HG02798 (cell line): ENCODE results near the gene DTNB.

Experiments used
- ATAC-seq: cut with Tn5 transposase; IDR thresholded peaks from one replicate; pipeline ENCODE4 v1.9.1; 2021; ENCODE audit warnings: mild to moderate bottlenecking; ENCODE audit not compliant: unreplicated experiment, poor library complexity

The DTNB gene

DNA sequence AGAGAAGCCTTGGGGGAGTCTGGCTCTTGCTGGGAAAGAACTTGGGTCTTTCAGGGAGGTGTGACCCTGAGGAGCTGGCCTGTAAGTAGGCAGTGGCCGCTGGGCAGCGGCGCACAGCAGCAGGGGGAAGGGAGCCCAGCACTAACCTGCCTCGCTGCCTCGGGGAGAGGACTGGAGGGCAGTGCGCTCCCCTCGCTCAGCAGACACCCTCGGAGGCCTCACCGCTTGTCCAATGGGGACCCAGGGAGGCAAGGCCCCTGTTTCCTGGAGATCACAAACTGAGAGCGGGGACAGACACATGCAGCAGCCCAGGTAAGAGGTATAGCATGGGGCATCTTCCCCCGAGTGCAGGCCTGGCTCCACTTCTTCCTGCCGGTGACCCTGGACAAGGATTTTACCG lies 335.0 kb downstream of the DTNB start:
- ATAC-seq = no peak

DNA sequence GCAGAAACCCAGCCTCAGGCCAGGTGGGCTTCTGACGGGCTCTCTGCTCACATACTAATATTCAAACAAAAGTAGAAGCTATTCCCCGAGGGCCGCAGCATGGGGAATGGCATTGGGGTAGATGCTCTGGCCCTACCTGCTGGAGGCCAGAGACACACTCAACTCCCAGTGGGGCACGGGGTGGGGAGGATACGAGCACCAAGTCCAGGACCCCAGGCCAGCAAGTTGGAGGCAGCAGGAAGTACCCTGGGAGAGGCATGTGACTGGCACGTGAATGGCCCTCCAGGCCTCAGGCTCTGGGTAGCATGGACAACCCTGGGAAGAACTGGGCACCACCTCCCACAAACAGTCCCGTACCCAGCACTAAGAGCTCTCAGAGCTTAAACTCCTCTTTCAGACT lies 335.5 kb downstream of the DTNB start:
- no peak for ATAC-seq

DNA sequence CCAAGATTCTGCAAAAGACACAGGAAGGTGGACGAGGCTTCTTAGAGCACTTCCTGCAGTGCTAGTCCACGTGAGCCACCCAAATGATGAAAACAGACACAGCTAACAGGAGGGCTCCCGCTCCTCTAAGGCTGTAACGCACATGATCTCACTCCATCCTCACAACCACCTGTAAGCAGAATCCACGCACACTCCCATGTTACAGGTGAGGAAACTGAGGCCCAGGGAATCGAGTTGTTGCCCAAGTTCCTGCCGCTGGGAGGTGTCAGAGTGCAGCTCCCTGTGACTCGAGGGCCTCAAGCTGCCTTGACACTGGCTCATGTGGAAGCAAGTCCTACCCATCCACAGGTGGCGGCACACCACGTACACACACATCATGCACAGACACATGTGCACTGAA lies 336.1 kb downstream of the DTNB start:
- no peak for ATAC-seq

DNA sequence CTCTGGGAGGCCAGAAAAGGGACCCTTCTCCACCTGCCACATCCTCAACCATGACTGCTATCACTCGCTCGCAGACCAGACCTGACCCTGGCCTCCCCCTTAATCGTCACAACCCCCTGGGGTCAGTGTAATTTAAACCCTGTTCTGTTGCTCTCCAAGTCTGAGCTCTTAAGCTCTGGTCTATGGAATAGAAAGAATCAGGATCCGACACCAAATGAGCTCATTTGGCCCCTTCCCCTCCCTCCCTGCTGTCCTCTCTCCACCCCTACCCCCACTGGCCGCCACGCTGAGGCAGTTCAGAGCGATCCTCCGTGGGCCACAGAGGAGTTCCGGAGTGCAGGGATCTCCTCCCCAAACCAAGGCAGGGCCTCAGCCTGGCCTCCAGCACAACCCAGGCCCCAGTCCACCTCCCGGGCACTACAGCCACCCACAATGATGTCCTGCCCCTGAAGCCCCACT lies 337.0 kb downstream of the DTNB start:
- ATAC-seq = no peak

DNA sequence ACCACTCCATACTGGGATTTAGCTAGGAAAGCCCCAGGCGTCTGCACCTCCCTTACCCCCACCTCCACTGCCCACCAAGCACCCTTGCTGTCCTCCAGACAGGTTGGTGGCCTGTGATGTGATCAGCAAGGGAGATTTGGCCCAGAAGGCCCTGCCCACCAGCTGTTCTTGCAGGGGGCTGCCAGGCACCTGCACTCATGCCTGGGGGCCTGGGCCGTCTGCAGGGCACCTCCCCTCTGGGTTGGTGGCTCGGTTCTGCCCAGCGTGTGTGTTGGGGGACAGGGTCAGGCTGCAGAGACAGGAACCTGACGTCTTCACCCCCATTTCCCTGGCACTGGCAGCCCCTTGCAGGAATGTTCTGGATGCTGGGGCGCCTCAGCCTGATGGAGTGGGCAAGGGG lies 337.4 kb downstream of the DTNB start:
- no peak for ATAC-seq

DNA sequence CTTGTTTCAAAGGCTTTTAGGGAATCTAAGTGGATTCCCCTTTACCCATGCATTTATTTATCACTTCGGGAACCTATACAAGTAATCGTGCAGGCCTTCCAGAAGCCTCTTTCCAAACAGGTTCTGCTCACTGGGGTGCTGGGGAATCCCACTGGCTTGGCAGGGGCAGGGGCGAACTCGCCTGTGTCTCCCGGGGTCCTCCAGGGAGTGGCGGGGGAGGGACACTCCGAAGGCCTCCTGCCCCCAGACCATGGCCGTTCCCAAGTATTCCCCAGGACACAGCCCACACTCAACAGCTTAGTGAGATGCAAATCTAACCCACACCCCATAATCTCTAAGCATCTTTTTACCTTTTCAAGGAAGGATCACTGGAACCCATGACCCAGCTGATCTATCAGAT lies 338.2 kb downstream of the DTNB start:
- no peak for ATAC-seq

DNA sequence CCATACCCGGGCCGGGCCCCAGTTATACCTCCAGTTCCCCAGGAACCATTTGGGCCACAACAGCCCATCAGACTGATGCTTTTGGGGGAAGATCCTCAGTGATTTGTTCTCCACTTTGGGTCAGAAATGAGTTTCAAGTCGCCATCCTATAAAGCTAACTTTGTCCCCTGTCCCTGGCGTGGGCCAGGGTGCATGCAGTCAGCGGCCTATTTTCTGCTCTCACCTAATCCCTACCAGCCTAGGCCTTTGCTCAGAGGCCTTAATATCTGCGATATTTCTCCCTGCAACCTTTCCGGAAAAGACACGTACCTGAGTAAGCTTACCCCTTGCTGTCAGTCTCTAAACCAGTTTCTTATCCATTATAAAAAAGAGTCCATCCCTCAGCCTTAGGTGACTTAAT lies 338.9 kb downstream of the DTNB start:
- ATAC-seq = no peak

DNA sequence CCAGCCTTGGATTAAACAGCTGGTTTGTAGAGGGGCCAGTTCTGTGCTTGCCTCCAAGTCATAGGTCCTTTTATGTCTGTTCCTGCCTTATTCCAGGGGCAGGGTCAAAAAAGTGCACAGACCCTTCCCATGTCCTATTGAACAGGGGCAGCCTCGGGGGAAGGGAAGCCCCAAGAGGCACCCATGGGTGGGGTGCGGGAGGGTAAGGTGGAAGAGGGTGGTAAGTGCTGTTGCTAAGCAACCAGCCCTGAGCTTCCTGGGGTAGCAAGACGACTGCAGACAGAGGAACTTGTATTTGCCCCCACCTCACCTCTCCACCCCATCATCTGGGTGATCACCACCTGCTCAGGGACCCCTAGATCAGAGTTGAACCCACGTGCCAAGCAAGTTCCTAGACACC lies 339.4 kb downstream of the DTNB start:
- no peak for ATAC-seq

DNA sequence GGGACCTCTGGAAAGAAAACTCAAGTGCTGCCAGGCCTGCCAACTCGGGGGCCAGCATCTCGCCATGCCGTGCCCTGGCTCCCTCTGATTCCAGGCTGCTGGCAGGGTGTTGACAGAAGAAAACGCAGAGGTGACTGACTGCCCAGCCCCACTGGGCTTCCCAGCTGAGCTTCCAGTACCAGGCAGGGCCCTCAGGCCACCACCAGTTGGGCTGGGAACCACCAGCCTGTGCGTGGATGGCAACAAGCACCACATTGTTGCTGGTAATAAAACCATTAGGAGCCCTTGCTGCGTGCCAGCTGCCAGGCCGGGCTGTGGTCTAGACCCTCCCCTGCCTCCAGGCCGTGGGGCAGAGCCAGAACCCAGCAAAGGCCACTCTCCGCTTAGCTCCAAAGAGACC lies 340.8 kb downstream of the DTNB start:
- ATAC-seq = no peak

DNA sequence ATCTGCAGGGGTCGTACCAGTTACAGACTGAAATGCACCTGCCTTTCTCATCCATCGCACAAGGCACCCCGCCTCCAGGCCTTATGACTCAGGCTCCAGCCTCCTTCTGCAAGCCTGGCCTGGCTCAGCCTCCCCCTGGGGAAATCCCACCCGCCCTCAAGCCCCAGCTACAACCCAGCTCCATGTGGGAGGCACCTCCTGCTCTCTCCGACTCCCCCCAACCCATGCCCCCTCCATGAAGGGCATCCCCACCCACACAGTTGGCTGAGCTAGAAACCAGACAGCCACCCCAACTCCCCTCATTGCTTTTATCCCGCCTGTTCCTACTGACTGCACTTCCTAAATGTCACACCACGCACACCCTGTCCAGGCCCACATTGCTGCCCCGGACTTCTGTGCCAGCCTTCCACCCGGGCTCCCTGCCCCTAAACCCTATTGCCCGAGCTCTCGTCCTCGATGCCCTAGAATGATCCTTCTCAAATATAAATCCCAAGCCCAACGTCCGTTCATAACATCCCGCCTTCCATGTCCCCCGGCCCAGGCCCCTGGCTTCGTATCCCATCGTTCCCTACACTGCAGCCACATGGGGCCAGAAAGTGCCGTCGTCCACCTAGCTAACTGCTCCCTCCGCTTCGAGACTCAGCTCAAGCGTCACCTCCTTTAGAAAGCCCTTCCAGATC lies 341.6 kb downstream of the DTNB start:
- ATAC-seq = no peak

DNA sequence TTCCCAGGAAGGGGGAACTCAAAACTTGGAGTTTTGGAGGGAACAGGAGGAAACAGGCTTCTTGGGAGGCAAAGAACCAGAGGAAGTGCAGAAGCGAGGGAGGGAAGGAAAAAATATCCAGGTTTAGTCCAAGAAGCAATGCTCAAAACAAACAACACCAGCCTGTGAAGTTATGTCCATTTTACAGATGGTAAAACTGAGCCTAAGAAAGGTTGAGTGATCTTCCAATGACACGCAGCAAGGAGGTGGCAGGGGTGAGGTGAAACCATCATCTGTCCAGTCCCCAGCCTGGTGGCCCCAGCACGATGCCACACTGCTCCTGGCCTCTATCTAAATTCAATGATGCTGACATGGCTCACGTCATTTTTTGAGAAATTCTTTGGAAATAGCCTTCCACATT lies 342.4 kb downstream of the DTNB start:
- ATAC-seq = no peak

DNA sequence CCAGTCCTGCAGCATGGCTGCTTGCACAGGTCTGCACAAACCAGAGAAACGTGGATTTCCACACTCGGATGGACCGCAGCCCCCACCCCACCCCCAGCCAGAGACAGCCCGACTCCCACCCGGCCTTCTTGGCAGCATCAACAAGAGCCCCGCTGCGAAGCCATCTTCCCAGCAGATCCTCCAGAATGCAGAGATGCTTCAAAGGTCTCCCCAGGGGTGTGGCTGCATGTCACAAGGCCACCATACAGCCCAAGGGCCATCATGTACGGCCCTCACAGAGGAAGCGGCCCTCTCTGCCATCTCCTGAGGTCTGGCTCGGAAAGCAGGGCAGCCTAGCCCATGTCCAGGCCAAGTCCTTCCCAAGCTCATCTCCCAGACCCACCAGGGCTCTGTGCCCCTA lies 343.1 kb downstream of the DTNB start:
- no peak for ATAC-seq

DNA sequence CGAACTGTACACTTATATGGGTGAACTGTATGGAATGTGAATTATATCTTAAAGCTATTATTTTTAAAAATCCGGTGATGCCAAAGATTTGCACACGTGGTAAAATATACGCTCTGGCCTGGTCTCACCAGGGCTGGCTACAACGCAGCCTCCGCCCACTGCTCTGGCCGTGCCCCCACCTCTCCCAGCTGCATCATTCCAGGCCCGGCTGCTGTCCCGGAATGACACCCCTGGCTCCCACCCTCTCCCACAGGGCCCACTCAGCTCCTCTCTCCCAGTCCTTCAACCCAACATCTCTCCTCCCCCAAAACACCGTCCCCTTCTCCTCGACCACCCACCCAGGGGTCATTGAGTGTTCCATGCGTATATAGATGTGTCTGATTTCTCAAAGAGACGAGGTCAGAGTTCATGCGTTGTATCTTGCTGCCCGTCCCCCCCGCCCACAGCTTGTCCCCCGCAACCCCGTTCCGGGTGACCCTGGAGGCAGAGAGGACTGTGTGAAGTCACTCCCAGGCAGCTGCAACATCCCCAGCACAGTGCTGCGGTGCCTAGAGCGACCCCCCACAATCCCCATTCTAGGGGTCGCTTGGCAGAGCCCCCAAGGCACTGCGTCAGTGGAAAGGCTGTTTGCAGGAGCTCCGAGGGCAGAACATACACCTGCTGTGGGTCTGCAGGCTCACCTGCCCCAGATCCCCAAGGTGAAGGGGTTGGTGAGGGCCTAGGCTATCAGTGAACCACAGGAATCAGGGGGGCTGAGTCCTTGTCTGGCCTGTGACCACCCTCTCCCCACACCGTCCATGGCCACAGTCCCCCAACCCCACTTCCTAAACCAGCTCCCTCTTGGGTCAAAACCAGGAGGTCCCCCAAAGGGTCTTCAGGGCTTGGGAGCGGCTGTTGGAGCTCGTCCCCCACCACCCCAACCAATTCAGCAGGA lies 345.0 kb downstream of the DTNB start:
- no peak for ATAC-seq
